HG03108 (cell line): Measurements from ENCODE around the gene STAG2.

ENCODE experiments used
- ATAC-seq: cut with Tn5 transposase; IDR thresholded peaks from one replicate; pipeline ENCODE4 v1.9.1; 2021; ENCODE audit warnings: moderate library complexity; ENCODE audit not compliant: unreplicated experiment

STAG2 gene

GRCh38 chrX:123973921-123974320 lies 12.4 kb downstream of the STAG2 start:
- ATAC-seq, result no peak

DNA sequence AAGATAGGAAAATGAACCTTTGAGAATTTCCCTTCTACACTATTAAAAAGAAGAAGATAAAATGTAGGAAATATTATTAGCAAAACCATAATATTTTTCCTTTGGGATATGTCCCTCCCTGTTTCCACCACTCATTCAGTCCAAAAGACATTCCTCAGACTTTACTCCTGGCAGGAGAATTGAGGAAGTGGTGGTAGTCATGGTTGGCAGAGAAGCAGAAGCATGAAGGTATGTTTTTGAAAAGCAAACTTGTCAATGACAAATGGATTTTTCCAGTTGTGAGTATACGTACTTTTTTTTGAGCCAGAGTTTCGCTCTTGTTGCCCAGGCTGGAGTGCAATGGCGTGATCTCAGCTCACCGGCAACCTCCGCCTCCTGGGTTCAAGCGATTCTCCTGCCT lies 13.7 kb downstream of the STAG2 start:
- no peak for ATAC-seq

GRCh38 chrX:123976706-123977316 lies 15.3 kb downstream of the STAG2 start:
- ATAC-seq, result no peak

DNA sequence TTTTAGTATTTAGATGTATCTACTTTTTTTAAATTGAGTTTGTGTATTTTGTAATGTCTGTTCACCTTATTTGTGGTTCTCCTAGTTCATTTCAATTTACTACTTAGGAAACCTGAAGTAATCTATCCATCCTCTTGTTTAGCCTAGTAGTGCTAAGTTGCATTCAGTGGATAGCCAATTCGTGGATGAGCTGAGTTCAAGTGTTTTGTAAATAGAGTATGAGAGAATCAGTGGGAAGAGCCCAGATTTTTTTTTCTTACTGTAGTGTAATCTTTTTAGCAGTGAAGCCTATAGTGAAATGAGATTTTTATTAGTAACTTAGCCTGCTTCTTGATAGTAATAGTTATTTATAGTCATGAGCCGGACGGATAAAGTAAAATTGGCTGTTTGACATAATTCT lies 21.7 kb downstream of the STAG2 start:
- ATAC-seq, result no peak

DNA sequence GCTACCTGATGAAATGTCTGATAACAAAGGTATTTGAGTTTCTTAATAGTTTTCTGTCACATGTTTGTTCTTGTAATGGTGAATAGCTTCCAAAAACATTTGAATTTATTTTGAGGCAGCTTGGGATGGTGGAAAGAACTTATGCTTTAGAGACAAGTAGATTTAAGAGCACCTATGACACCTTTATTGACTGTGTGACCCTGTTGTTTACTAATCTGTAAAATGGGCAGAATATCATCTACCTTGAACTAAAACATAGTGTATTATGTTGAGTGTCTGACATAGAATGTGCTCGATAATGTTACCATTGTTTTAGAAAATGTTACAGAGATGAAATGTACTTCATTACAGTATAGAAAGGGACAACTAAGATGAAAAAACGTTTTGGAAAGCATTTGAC lies 24.9 kb downstream of the STAG2 start:
- ATAC-seq, result no peak

DNA sequence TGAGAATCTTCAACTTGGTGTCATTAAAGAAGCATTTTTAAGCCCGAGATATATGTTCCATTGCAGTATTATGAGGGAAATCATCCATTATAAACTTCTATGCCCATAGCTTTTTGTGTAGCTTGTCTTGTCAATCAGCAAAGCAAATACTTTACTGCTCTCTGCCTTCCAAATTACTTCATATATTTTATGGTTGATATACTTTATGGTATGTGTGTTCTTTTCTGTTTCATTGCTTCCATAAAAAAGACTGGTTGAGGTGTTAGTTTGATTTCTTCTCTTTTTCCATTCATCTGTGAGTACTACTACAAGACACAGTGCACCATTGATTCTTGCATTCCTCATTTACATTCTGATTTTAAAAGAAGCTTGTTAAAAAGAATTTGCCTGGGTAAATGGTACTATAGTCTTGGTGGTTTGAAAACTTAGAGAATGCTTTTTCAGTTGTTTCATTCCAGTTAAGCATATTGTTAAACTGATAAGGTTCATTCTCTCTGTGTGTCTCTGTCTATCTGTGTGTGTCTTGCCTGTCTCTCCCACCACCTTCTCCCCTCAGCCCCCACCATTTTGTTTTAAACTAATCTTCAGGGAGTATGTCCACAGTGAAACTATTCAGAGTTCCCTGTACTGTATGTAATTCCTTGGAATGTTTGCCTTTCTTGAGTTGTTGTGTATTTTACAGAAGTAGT lies 27.1 kb downstream of the STAG2 start:
- ATAC-seq, result no peak

- ATAC-seq, result no peak
Measured at GRCh38 chrX:123989235-123989634, 27.7 kb downstream of the STAG2 start.

DNA sequence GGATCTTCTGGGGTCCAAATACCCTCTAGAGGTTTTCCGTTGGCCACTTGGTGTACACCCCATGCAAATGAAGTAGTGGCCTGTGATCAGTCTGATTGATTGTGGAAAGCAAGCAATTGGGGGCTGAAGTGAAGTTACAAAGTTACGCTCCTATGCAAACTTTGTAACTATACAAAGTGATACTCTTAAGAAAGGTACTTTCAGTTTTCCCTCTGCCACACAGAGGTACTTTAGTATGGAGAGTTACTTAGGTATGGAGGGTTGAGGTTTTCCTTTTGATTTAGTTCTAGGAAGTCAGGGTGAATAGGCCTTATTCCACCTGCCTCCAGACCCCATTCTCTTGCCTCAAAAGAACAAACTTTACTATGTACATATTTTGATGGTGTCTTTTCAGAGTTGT lies 28.7 kb downstream of the STAG2 start:
- ATAC-seq, result no peak

GRCh38 chrX:123990602-123991001 lies 29.1 kb downstream of the STAG2 start:
- no peak for ATAC-seq

DNA sequence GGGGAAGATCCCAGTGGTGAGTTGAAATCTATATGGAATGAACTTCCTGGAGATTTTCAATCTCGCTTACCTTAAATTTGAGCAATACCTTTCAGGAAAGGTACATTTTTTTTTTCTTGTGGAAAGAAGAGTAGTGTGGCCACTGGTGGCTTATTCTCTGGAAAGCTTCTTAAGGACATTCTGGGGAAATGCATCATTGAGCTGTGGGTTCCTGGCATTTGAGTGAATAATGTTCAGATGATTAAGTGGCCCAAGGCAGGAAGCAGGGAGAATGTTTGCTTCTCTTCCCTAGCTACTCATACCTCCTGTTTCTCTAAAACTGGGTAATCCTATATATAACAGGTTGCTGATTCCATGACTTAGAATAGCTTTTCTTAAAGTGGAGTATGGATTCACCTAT lies 31.8 kb downstream of the STAG2 start:
- no peak for ATAC-seq

GRCh38 chrX:123993904-123994635 lies 32.6 kb downstream of the STAG2 start:
- ATAC-seq, result no peak

GRCh38 chrX:123994730-123995129 lies 33.2 kb downstream of the STAG2 start:
- ATAC-seq, result no peak

DNA sequence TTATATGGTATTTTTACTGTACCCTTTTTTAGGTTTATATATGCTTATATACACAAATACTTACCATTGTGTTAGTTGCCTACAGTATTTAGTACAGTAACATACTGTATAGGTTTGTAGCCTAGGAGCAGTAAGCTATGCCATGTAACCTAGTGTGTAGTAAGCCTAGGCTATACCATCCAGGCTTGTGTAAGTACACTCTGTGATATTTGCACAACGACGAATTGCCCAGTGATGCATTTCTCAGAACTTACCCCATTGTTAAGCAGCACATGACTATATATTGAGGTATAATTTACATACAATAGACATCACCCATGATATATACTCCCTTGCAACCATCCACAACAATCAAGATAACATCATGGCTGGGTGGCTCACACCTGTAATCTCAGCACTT lies 40.1 kb downstream of the STAG2 start:
- no peak for ATAC-seq

GRCh38 chrX:124005228-124005627 lies 43.7 kb downstream of the STAG2 start:
- no peak for ATAC-seq

DNA sequence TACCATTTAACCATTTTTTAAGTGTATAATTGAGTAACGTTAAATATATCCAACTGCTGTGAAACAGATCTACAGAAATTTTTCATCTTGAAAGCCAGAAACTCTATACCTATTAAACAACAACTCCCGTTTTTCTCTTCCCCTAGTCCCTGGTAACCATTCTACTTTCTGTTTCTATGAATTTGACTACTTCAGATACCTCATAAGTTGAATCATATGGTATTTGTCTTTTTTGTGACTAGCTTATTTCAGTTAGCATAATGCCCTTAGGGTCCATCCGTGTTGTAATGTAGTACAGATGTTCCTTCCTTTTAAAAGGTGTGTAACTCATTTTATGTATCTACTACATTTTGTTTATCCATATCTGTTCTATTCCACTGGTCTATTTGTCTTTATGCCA lies 48.7 kb downstream of the STAG2 start:
- ATAC-seq, result peak; percentile 41

DNA sequence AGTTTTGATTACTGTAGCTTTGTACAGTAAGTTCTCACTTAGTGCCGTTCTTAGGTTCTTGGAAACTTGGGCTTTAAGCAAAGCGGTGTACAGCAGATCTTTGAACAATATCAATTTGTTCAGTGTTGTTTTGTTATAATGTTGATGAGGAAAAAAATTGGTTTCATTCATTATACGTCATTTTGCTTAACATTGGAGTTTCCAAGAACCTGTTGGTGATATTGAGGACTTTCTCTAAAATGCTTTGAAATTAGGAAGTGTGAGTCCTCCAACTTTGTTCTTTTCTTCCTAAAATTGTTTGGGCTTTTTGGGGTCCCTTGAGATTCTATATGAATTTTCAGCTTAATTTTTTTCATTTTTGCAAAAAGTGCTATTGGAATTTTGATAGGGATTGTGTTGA lies 49.1 kb downstream of the STAG2 start:
- ATAC-seq, result no peak

- ATAC-seq, result no peak
Measured at GRCh38 chrX:124015721-124016120, 54.2 kb downstream of the STAG2 start.

GRCh38 chrX:124016825-124017224 lies 55.3 kb downstream of the STAG2 start:
- ATAC-seq, result no peak

GRCh38 chrX:124018023-124018422 lies 56.5 kb downstream of the STAG2 start:
- no peak for ATAC-seq

GRCh38 chrX:124023838-124024238 lies 62.3 kb downstream of the STAG2 start:
- no peak for ATAC-seq

GRCh38 chrX:124026529-124026928 lies 65.0 kb downstream of the STAG2 start:
- no peak for ATAC-seq

- ATAC-seq, result no peak
Measured at GRCh38 chrX:124028182-124028581, 66.7 kb downstream of the STAG2 start.
